H7 (cell line): ENCODE measurements around the gene CUL3. TPM values are rescaled to one million over a fixed set of nuclear protein-coding genes. Genes with fewer than 3 reads are reported as not detected.
A peak's percentile ranks its signal among the peaks of the same experiment; 100 is the strongest.
"Not testable (repeated sequence)": the region's sequence is repeated elsewhere in the genome, so short reads cannot be mapped to it uniquely, and the experiment has no call there.

ENCODE experiments used
- DNase-seq: peaks from one replicate; pipeline ENCODE4 v3.0.0; 2012
- H3K27me3 ChIP-seq: 2 replicates; pipeline ENCODE4 v1.6.0; 2011; ENCODE audit warnings: mild to moderate bottlenecking, low read length; ENCODE audit not compliant: control insufficient read depth, insufficient read depth
- H3K36me3 ChIP-seq: replicated peaks from 2 replicates; pipeline ENCODE4 v1.5.1; 2011; ENCODE audit warnings: low read length; ENCODE audit not compliant: control insufficient read depth, insufficient read depth
- H3K4me3 ChIP-seq: 2 replicates; pipeline ENCODE4 v1.5.1; 2011; ENCODE audit warnings: low read depth, mild to moderate bottlenecking, control low read depth, low read length, moderate library complexity; ENCODE audit not compliant: insufficient read depth
- total RNA-seq: library from RNA; depleted of rRNA; stranded (reverse); fragments of >200 nt; shearing (Covaris generic); gene quantifications from 2 replicates; pipeline ENCODE4 v1.2.3, GENCODE V29; 2014; rRNA removed

CUL3 gene
- 46.7 and 60.7 TPM in 2 replicates for total RNA-seq

- H3K4me3 ChIP-seq: peak within 1 kb of the TSS; percentile 91
- H3K36me3 ChIP-seq: no peaks in the 10 kb centered on the region
- peak; percentile 98 for DNase-seq
- no peaks in the 10 kb centered on the region for H3K27me3 ChIP-seq
Observed at GRCh38 chr2:224585211-224586088, at the start of gene CUL3. Gene CUL3, minus strand, starts transcription at chr2:224585363. Its CDS starts 354 bp downstream, at chr2:224585009.

- no peak overlapping the region for H3K4me3 ChIP-seq
- H3K27me3 ChIP-seq: no peaks in the 10 kb centered on the region
- H3K36me3 ChIP-seq: no peaks in the 10 kb centered on the region
- DNase-seq: no peak
Observed at GRCh38 chr2:224630659-224631550, 45.7 kb upstream of the CUL3 start.

- H3K4me3 ChIP-seq: no peak overlapping the region
- no peak for DNase-seq
- no peaks in the 10 kb centered on the region for H3K36me3 ChIP-seq
- no peaks in the 10 kb centered on the region for H3K27me3 ChIP-seq
Observed at GRCh38 chr2:224628416-224628815, 43.3 kb upstream of the CUL3 start.

GRCh38 chr2:224626735-224627134 lies 41.6 kb upstream of the CUL3 start:
- DNase-seq: no peak
- no peak overlapping the region for H3K4me3 ChIP-seq
- no peaks in the 10 kb centered on the region for H3K27me3 ChIP-seq
- no peaks in the 10 kb centered on the region for H3K36me3 ChIP-seq

DNA sequence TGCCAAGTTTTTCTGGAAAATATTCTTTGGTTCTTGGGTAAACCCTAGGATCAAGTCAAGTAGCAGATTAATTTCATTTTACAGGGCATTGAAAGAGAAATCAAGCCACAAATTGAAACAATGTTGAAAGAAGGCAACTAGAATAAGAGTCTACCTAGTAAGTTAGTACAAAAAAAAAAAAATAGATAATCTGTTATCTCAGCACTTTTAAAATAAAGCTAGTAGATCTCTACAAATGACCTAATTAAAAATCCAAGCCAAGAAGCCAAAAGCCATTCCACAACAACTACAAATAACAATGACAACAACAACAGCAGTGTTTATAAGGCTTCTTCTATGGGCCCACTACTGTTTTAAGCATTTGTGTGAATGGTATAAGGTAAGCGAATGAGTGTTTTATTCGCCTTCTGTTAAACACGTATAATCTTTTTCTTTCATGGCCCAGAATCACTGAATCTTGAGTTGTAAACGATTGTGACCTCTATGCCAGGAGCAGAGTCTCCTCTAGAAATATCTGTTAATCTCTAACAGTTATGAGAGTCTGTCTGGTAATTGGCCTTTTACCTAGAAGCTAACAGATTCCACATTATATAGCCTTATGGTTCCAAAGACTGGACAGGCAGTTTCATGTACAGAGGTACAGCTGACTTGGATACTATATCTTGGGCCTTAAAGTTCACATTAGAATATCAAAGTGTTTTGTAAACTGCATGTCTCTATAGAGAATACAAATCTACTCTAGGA lies 28.6 kb upstream of the CUL3 start:
- H3K4me3 ChIP-seq: no peak overlapping the region
- no peaks in the 10 kb centered on the region for H3K27me3 ChIP-seq
- DNase-seq: no peak
- H3K36me3 ChIP-seq: no peaks in the 10 kb centered on the region

DNA sequence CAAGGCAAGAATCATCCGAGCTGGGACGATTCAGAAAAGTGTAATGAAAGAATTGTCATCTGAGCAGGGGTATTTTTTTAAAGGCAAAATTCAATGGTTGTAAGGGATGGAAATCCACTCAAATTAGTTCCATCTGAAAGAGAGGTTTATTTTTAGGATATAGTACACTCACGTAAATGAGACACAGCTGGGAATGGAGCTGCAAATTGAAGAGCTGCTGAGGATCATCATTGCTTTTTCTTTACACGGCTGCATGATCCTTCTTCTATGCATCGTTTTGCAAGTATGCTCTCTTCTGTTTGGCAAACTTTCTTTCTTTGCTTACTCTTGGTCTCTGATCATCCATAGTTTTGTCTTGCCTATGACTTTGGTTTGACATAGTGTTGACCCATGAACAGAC lies 27.4 kb upstream of the CUL3 start:
- no peak overlapping the region for H3K4me3 ChIP-seq
- no peaks in the 10 kb centered on the region for H3K36me3 ChIP-seq
- DNase-seq: no peak
- no peaks in the 10 kb centered on the region for H3K27me3 ChIP-seq

- Histone ChIP-seq H3K4me3 (no peak overlapping the region), H3K36me3 (no peaks in the 10 kb centered on the region), H3K27me3 (no peaks in the 10 kb centered on the region)
- no peak for DNase-seq
Observed at GRCh38 chr2:224611938-224612337, 26.8 kb upstream of the CUL3 start.

DNA sequence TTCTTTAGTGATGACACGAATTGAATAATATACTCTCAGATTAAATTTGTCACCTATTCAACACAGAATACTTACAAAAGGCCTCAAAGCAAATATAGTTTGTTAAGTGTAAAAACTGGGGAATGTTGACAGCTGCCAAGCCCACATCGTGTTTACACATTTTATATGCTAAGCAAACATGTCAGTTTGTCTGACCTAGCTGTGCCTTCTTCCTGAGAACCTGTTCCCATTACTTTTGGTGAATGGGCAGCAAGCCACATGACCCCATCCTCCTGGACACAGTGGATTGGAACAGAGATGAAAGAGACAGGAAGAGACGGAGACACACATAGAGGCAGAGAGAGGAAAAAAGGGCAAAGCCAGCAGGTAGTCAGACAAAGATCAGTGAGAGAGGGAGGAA lies 22.9 kb upstream of the CUL3 start:
- no peak for DNase-seq
- no peaks in the 10 kb centered on the region for H3K27me3 ChIP-seq
- H3K4me3 ChIP-seq: no peak overlapping the region
- no peaks in the 10 kb centered on the region for H3K36me3 ChIP-seq

DNA sequence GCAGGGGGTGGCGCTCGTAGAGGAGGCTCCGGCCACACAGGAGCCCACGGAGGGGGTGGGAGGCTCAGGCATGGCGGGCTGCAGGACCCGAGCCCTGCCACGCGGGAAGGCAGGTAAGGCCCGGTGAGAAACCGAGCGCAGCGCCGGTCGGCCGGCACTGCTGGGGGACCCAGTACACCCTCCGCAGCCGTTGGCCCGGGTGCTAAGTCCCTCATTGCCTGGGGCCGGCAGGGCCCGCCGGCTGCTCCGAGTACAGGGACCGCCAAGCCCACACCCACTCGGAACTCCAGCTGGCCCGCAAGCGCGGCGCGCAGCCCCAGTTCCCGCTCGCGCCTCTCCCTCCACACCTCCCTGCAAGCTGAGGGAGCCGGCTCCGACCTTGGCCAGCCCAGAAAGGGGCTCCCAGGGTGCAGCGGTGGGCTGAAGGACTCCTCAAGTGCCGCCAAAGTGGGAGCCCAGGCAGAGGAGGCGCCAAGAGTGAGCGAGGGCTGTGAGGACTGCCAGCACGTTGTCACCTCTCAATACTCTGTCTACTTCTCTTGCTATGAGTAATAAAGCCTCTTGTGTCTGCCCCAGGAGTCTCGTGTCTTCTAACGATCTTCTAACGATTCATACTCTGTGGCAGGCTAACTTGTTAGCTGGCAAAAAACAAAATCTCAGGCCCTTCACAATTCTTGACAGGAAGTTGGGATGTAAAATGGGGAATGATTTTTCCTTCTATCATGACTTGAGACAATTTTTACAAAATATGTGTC lies 18.8 kb upstream of the CUL3 start:
- DNase-seq, H3K36me3 ChIP-seq, H3K27me3 ChIP-seq, H3K4me3 ChIP-seq: not testable (repeated sequence)

GRCh38 chr2:224602778-224603375 lies 17.7 kb upstream of the CUL3 start:
- not testable (repeated sequence) for H3K27me3 ChIP-seq, H3K36me3 ChIP-seq, DNase-seq, H3K4me3 ChIP-seq

GRCh38 chr2:224601923-224602322 lies 16.8 kb upstream of the CUL3 start:
- no peaks in the 10 kb centered on the region for H3K27me3 ChIP-seq
- no peak for DNase-seq
- H3K36me3 ChIP-seq: no peaks in the 10 kb centered on the region
- no peak overlapping the region for H3K4me3 ChIP-seq

DNA sequence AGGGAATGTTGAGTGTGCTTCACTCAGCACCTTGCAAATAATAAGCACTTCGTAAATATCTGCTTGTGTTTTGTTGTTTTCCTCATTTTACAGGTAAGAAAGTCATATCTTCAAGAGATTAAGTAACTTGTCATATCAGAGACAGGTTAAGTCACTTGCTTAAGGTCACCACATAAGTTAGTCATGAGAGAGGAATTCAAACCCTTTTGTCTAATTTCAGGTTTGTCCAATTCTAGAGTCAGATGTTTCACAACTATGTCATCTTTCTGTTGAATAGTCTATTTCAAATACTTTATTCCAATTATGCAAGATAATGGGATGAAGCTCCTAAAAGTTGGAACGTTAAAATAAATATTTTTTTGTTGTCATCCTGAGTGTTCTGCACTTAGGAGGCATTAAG lies 13.5 kb upstream of the CUL3 start:
- H3K27me3 ChIP-seq: no peaks in the 10 kb centered on the region
- DNase-seq: no peak
- no peak overlapping the region for H3K4me3 ChIP-seq
- no peaks in the 10 kb centered on the region for H3K36me3 ChIP-seq

GRCh38 chr2:224596289-224596688 lies 11.1 kb upstream of the CUL3 start:
- Histone ChIP-seq H3K27me3 (no peaks in the 10 kb centered on the region), H3K36me3 (no peaks in the 10 kb centered on the region), H3K4me3 (no peak overlapping the region)
- DNase-seq: no peak
